Ovary (tissue), 3 donors: Measurements from ENCODE around the gene ABCA4.

Experiments used
- CTCF ChIP-seq, 3 donors: fragments of 450-650 bp in 2 of 3; fragments of 200-600 bp in 1 of 3; IDR thresholded peaks; one replicate each; pipeline versions ENCODE4 v1.5.1 to v1.8.0; 2016 to 2022; ENCODE audit warnings: antibody characterized with exemption in 3 of 3, mild to moderate bottlenecking in 1 of 3
- EP300 ChIP-seq: sonication (generic); formaldehyde crosslinking; IDR thresholded peaks from one replicate; pipeline ENCODE4 v1.6.1; 2017; ENCODE audit warnings: antibody characterized with exemption
- POLR2A ChIP-seq: fragments of 450-650 bp; IDR thresholded peaks from one replicate; pipeline ENCODE4 v1.6.1; 2017; ENCODE audit warnings: antibody characterized with exemption, mild to moderate bottlenecking, moderate library complexity
- donor health status: DM: no; HTN: no; CAD: no.

GRCh38 chr1:94099303-94099702 lies 21.6 kb downstream of the ABCA4 start:
- TF ChIP-seq CTCF (IDR thresholded peaks at IDR 0.05) (no peak), POLR2A (no peak), EP300 (no peak)
